ENCODE data around the gene DCP2.

The DCP2 gene

GRCh38 chr5:113024076-113024697 is 47.6 kb downstream of the DCP2 start:
- no peak for DNase-seq

GRCh38 chr5:113025596-113025995 is 49.0 kb downstream of the DCP2 start:
- DNase-seq = no peak

GRCh38 chr5:113026211-113026610 is 49.6 kb downstream of the DCP2 start:
- DNase-seq = no peak

GRCh38 chr5:113027015-113027414 is 50.4 kb downstream of the DCP2 start:
- no peak for DNase-seq

- DNase-seq = no peak
These were observed 50.8 kb downstream of the DCP2 start for GRCh38 chr5:113027431-113027830.

GRCh38 chr5:113029614-113030013 is 53.0 kb downstream of the DCP2 start:
- DNase-seq = no peak

GRCh38 chr5:113031104-113031503 is 54.5 kb downstream of the DCP2 start:
- DNase-seq = no peak

- no peak for DNase-seq
These were observed 55.0 kb downstream of the DCP2 start for GRCh38 chr5:113031557-113031956.

GRCh38 chr5:113034182-113034773 is 57.7 kb downstream of the DCP2 start:
- no peak for DNase-seq

GRCh38 chr5:113035096-113035495 is 58.5 kb downstream of the DCP2 start:
- DNase-seq = no peak

GRCh38 chr5:113036321-113036720 is 59.7 kb downstream of the DCP2 start:
- no peak for DNase-seq

- DNase-seq = no peak
These were observed 60.2 kb downstream of the DCP2 start for GRCh38 chr5:113036826-113037225.

- no peak for DNase-seq
These were observed 61.5 kb downstream of the DCP2 start for GRCh38 chr5:113038136-113038535.

- DNase-seq = no peak
These were observed 62.1 kb downstream of the DCP2 start for GRCh38 chr5:113038714-113039113.

- no peak for DNase-seq
These were observed 62.8 kb downstream of the DCP2 start for GRCh38 chr5:113039229-113039933.

GRCh38 chr5:113039934-113040285 is 63.3 kb downstream of the DCP2 start:
- DNase-seq = no peak

GRCh38 chr5:113040672-113041260 is 64.2 kb downstream of the DCP2 start:
- DNase-seq = no peak

GRCh38 chr5:113042491-113043243 is 66.1 kb downstream of the DCP2 start:
- no peak for DNase-seq

GRCh38 chr5:113043491-113043931 is 66.9 kb downstream of the DCP2 start:
- no peak for DNase-seq

- DNase-seq = no peak
These were observed 68.3 kb downstream of the DCP2 start for GRCh38 chr5:113044776-113045465.

- no peak for DNase-seq
These were observed 70.6 kb downstream of the DCP2 start for GRCh38 chr5:113047234-113047633.

All from NCI-H2029 (cell line).